Activated CD8-positive, alpha-beta T cell treated with anti-CD3 and anti-CD28 coated beads for 36 hours (primary cell): ENCODE results near the gene NADSYN1. TPM values are rescaled to one million over a fixed set of nuclear protein-coding genes. Genes with fewer than 3 reads are reported as not detected.
A peak's percentile ranks its signal among the peaks of the same experiment; 100 is the strongest.

ENCODE experiments used
- ATAC-seq: fragments of 200-7000 bp; cut with Tn5 transposase; one replicate; pipeline ENCODE4 v1.10.0; 2021; ENCODE audit warnings: mild to moderate bottlenecking, moderate library complexity
- CTCF ChIA-PET: fragments of 350-600 bp; sonication (Branson Sonifier 250); formaldehyde crosslinking; loops from one replicate; lab custom pipeline; 2021; ENCODE audit warnings: antibody characterized with exemption; lab: Charles Lee
- POLR2A ChIA-PET: fragments of 350-600 bp; sonication (Branson Sonifier 250); formaldehyde crosslinking; loops from one replicate; lab custom pipeline; 2021; ENCODE audit warnings: antibody characterized with exemption; lab: Charles Lee
- DNase-seq: peaks from one replicate; pipeline ENCODE4 v3.0.0-alpha.2; 2020
- H3K27ac Mint-ChIP-seq: one replicate; pipeline ENCODE4 v1.8.0; 2021; ENCODE audit warnings: mild to moderate bottlenecking, mixed read lengths
- H3K27me3 Mint-ChIP-seq: one replicate; pipeline ENCODE4 v1.8.0; 2021; ENCODE audit warnings: mixed read lengths
- H3K36me3 Mint-ChIP-seq: one replicate; pipeline ENCODE4 v1.8.0; 2021; ENCODE audit warnings: low read depth, mixed read lengths
- H3K4me1 Mint-ChIP-seq: one replicate; pipeline ENCODE4 v1.8.0; 2021; ENCODE audit warnings: low read depth, mixed read lengths
- H3K4me3 Mint-ChIP-seq: one replicate; pipeline ENCODE4 v1.8.0; 2021; ENCODE audit warnings: mild to moderate bottlenecking, moderate library complexity, mixed read lengths
- H3K9me3 Mint-ChIP-seq: one replicate; pipeline ENCODE4 v1.8.0; 2021; ENCODE audit warnings: mixed read lengths
- intact Hi-C: fragments of 100-400 bp; cut with micrococcal nuclease; formaldehyde crosslinking; loops from one replicate; pipeline ENCODE4 v1.10.0; 2022
- total RNA-seq, 2 experiments: library from RNA; stranded (reverse); gene quantifications; one replicate each; pipeline ENCODE4 v1.2.3, GENCODE V29; 2021
- TF ChIP-seq, protein P1 (sequence below): fragments of 200-600 bp; IDR thresholded peaks from one replicate; pipeline ENCODE4 v1.8.0; 2022; ENCODE audit warnings: antibody characterized with exemption, mild to moderate bottlenecking

NADSYN1 gene
- total RNA-seq, 2 experiments from 2014 or later = 115 to 117 TPM

- Mint-ChIP-seq H3K9me3 (peaks cover 1% of the 10 kb centered on the region), H3K27me3 (no peaks in the 10 kb centered on the region), H3K4me1 (peaks cover 11% of the 10 kb centered on the region), H3K36me3 (no peaks in the 10 kb centered on the region), H3K4me3 (no peak overlapping the region), H3K27ac (no peak overlapping the region)
- POLR2A ChIA-PET = no interaction called here
- TF ChIP-seq, protein P1, sequence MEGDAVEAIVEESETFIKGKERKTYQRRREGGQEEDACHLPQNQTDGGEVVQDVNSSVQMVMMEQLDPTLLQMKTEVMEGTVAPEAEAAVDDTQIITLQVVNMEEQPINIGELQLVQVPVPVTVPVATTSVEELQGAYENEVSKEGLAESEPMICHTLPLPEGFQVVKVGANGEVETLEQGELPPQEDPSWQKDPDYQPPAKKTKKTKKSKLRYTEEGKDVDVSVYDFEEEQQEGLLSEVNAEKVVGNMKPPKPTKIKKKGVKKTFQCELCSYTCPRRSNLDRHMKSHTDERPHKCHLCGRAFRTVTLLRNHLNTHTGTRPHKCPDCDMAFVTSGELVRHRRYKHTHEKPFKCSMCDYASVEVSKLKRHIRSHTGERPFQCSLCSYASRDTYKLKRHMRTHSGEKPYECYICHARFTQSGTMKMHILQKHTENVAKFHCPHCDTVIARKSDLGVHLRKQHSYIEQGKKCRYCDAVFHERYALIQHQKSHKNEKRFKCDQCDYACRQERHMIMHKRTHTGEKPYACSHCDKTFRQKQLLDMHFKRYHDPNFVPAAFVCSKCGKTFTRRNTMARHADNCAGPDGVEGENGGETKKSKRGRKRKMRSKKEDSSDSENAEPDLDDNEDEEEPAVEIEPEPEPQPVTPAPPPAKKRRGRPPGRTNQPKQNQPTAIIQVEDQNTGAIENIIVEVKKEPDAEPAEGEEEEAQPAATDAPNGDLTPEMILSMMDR = no peak
- CTCF ChIA-PET = interaction anchor here (1.5 kb wide), 1 partner anchor 10 kb away, joined by 4 read pairs; no protein-coding TSS in a partner anchor
- intact Hi-C loops = no loop called here
- ATAC-seq (peak; percentile 75), DNase-seq (peak; percentile 13)
Observed at GRCh38 chr11:71425860-71426259, 27.1 kb upstream of the NADSYN1 start.

GRCh38 chr11:71426413-71426812 is 26.6 kb upstream of the NADSYN1 start:
- intact Hi-C loops = no loop called here
- Mint-ChIP-seq H3K27ac (no peak overlapping the region), H3K27me3 (no peaks in the 10 kb centered on the region), H3K9me3 (peaks cover 1% of the 10 kb centered on the region), H3K4me3 (no peak overlapping the region), H3K4me1 (peaks cover 11% of the 10 kb centered on the region), H3K36me3 (no peaks in the 10 kb centered on the region)
- TF ChIP-seq, protein P1 = no peak
- ATAC-seq (peak; percentile 14), DNase-seq (no peak)
- ChIA-PET POLR2A (no interaction called here), CTCF (interaction anchor here (1.5 kb wide), 1 partner anchor 10 kb away, joined by 4 read pairs; no protein-coding TSS in a partner anchor)

DNA sequence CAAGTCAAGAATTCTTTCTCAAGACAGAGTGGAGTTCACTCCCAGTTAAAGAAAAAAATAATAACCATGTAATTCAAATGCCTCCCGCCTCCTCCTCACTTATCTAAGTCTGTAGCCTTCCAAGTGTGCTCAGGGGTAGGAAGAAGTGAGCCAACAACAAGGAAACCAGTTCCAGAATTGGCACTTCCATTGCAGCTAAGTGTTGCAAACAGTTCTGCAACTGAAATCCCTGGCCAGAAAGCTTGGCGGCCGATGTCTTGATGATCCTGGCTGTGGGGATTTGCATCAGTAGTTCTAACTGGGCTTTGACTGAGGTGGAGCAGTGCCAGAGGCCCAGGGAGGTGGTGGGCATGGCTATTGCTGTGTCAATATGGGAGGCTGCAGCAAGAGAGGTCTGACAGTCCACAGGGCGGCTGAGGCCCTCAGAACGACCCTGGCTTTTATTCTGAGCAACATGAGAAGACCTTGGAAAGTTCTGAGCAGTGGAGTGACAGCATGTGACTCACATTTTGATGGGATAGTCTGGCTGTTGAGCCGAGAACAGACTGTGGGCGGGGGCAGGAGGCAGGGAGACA is 24.1 kb upstream of the NADSYN1 start:
- Mint-ChIP-seq H3K27me3 (no peaks in the 10 kb centered on the region), H3K4me1 (peaks cover 11% of the 10 kb centered on the region), H3K27ac (peak overlapping the region; percentile 43), H3K9me3 (peaks cover 1% of the 10 kb centered on the region), H3K4me3 (no peak overlapping the region), H3K36me3 (no peaks in the 10 kb centered on the region)
- TF ChIP-seq, protein P1 = no peak
- no peak for DNase-seq
- POLR2A ChIA-PET = no interaction called here
- no peak for ATAC-seq
- CTCF ChIA-PET = interaction anchor here (1.4 kb wide), 1 partner anchor 19 kb away, joined by 4 read pairs; the partner anchor contains the start of gene DHCR7
- intact Hi-C loops = no loop called here

- intact Hi-C loops = no loop called here
- Mint-ChIP-seq H3K36me3 (no peaks in the 10 kb centered on the region), H3K9me3 (peaks cover 1% of the 10 kb centered on the region), H3K27ac (no peak overlapping the region), H3K27me3 (no peaks in the 10 kb centered on the region), H3K4me1 (peaks cover 11% of the 10 kb centered on the region), H3K4me3 (no peak overlapping the region)
- DNase-seq (no peak), ATAC-seq (no peak)
- ChIA-PET POLR2A (interaction anchor here (0.9 kb wide), 1 partner anchor 10 kb away, joined by 3 read pairs; no protein-coding TSS in a partner anchor), CTCF (no interaction called here)
- TF ChIP-seq, protein P1 = no peak
Observed at GRCh38 chr11:71429701-71430100, 23.3 kb upstream of the NADSYN1 start.

GRCh38 chr11:71430166-71430565 is 22.8 kb upstream of the NADSYN1 start:
- peaks cover 1% of the 10 kb centered on the region for H3K9me3 Mint-ChIP-seq
- intact Hi-C loops = no loop called here
- no peaks in the 10 kb centered on the region for H3K27me3 Mint-ChIP-seq
- ChIA-PET POLR2A (interaction anchor here (0.9 kb wide), 1 partner anchor 9 kb away, joined by 3 read pairs; no protein-coding TSS in a partner anchor), CTCF (no interaction called here)
- peaks cover 11% of the 10 kb centered on the region for H3K4me1 Mint-ChIP-seq
- DNase-seq (no peak), ATAC-seq (no peak)
- H3K4me3 Mint-ChIP-seq = no peak overlapping the region
- TF ChIP-seq, protein P1 = no peak
- peaks cover 2% of the 10 kb centered on the region for H3K36me3 Mint-ChIP-seq
- H3K27ac Mint-ChIP-seq = no peak overlapping the region
